HepG2 (cell line): Measurements from ENCODE around the gene FPGS. TPM values are rescaled to one million over a fixed set of nuclear protein-coding genes. Genes with fewer than 3 reads are reported as not detected.

Experiments used
- GATAD1 ChIP-seq: IDR thresholded peaks from 2 replicates; pipeline ENCODE4 v1.6.1; 2016; ENCODE audit warnings: missing genetic modification reagents, missing compliant biosample characterization
- HMGXB4 ChIP-seq, 2 experiments: sonication (generic) in 1 of 2; formaldehyde crosslinking in 1 of 2; IDR thresholded peaks; 2 replicates each; pipeline versions ENCODE4 v1.4.0 to v1.6.1; 2018 to 2020; ENCODE audit warnings: missing genetic modification reagents in 2 of 2, borderline replicate concordance in 1 of 2, low read depth in 1 of 2, mild to moderate bottlenecking in 1 of 2, missing biosample characterization in 1 of 2
- MED8 ChIP-seq: sonication (generic); formaldehyde crosslinking; IDR thresholded peaks from 2 replicates; pipeline ENCODE4 v1.8.1; 2023; ENCODE audit warnings: mild to moderate bottlenecking, missing genetic modification reagents; ENCODE audit not compliant: insufficient replicate concordance
- MTA1 ChIP-seq: sonication (generic); formaldehyde crosslinking; IDR thresholded peaks from 2 replicates; pipeline ENCODE4 v1.4.0; 2020; ENCODE audit warnings: missing genetic modification reagents, mild to moderate bottlenecking, borderline replicate concordance
- MXD3 ChIP-seq: IDR thresholded peaks from 2 replicates; pipeline ENCODE4 v1.6.1; 2016; ENCODE audit warnings: mild to moderate bottlenecking, missing biosample characterization, missing genetic modification reagents
- POLR2A ChIP-seq, 2 experiments: IDR thresholded peaks; 2 replicates each; pipeline ENCODE4 v1.6.1; 2011; ENCODE audit warnings: low read depth in 2 of 2, low read length in 2 of 2, mild to moderate bottlenecking in 1 of 2, moderate library complexity in 1 of 2; ENCODE audit not compliant: insufficient read depth in 1 of 2
- SAFB2 ChIP-seq: sonication (generic); formaldehyde crosslinking; IDR thresholded peaks from 2 replicates; pipeline ENCODE4 v1.5.1; 2020; ENCODE audit warnings: missing genetic modification reagents, low read depth, mild to moderate bottlenecking, borderline replicate concordance
- SP1 ChIP-seq, 2 experiments: fragments of 450-650 bp in 1 of 2; sonication (generic) in 1 of 2; formaldehyde crosslinking in 1 of 2; IDR thresholded peaks; 2 replicates each; pipeline versions ENCODE4 v1.4.0 to v1.6.1; 2016 to 2020; ENCODE audit warnings: missing genetic modification reagents in 1 of 2
- SP4 ChIP-seq: sonication (generic); formaldehyde crosslinking; IDR thresholded peaks from 2 replicates; pipeline ENCODE4 v1.8.1; 2023; ENCODE audit warnings: mild to moderate bottlenecking, missing genetic modification reagents
- THAP11 ChIP-seq: IDR thresholded peaks from 2 replicates; pipeline ENCODE4 v1.6.1; 2016; ENCODE audit warnings: missing biosample characterization, missing genetic modification reagents
- ZBTB10 ChIP-seq: sonication (generic); formaldehyde crosslinking; IDR thresholded peaks from 2 replicates; pipeline ENCODE4 v1.4.0; 2020; ENCODE audit warnings: missing genetic modification reagents, borderline replicate concordance
- ZBTB7B ChIP-seq: sonication (generic); formaldehyde crosslinking; IDR thresholded peaks from 2 replicates; pipeline ENCODE4 v1.4.0; 2020; ENCODE audit warnings: missing genetic modification reagents
- ZFX ChIP-seq: sonication (generic); formaldehyde crosslinking; IDR thresholded peaks from 2 replicates; pipeline ENCODE4 v1.4.0; 2020; ENCODE audit warnings: mild to moderate bottlenecking, low read depth, missing genetic modification reagents, moderate library complexity
- ZGPAT ChIP-seq: IDR thresholded peaks from 2 replicates; pipeline ENCODE4 v1.6.1; 2016; ENCODE audit warnings: mild to moderate bottlenecking
- ZNF710 ChIP-seq: sonication (generic); formaldehyde crosslinking; IDR thresholded peaks from 2 replicates; pipeline ENCODE4 v1.5.0; 2020; ENCODE audit warnings: mild to moderate bottlenecking, missing genetic modification reagents, borderline replicate concordance
- ZNF724P ChIP-seq: sonication (generic); formaldehyde crosslinking; IDR thresholded peaks from 2 replicates; pipeline ENCODE4 v1.8.0; 2022; ENCODE audit warnings: missing genetic modification reagents, borderline replicate concordance
- ZNF761 ChIP-seq: sonication (generic); formaldehyde crosslinking; conservative IDR thresholded peaks from 2 replicates; pipeline ENCODE4 v1.4.0; 2020; ENCODE audit warnings: mild to moderate bottlenecking, missing genetic modification reagents
- ZNF777 ChIP-seq: sonication (generic); formaldehyde crosslinking; IDR thresholded peaks from 2 replicates; pipeline ENCODE4 v1.4.0; 2020; ENCODE audit warnings: missing genetic modification reagents
- polyA plus RNA-seq, 8 experiments: library from polyadenylated mRNA; depleted of rRNA in 3 of 8; stranded (reverse) in 7 of 8; unstranded in 1 of 8; fragments of >200 nt; fragmentation: Illumina TruSeq in 4 of 8; extraction: Trizol in 4 of 8; gene quantifications; 2 replicates each; pipeline versions ENCODE4 v1.2.1 to v1.2.3, GENCODE V29; 2011 to 2016; ENCODE audit warnings: low read depth in 4 of 8, missing spikeins in 1 of 8, mixed read lengths in 1 of 8; ENCODE audit not compliant: insufficient read depth in 1 of 8
- total RNA-seq, 5 experiments: library from RNA; depleted of rRNA; stranded (reverse); fragments of >200 nt; fragmentation: Illumina TruSeq; extraction: Trizol; gene quantifications; 2 replicates each; pipeline ENCODE4 v1.2.3, GENCODE V29; 2016; ENCODE audit warnings: low read depth in 1 of 5

Gene FPGS
- total and polyA plus RNA-seq, 2 of the 13 experiments (the other 11 are each of a cell fraction or from before 2014, with no cell fraction given), result 35.6 to 36.8 TPM

GRCh38 chr9:127828262-127829031, 25.8 kb downstream of the FPGS start (continued):
- TF ChIP-seq ZNF761 (CRISPR knock-in tag), result 0 out of 2 replicates have a peak, but pooled peaks have one; percentile 33
- TF ChIP-seq SAFB2 (CRISPR knock-in tag), result peak; percentile 46; the same call in 1 of the 2 replicates
- peak; percentile 66; the same call in 1 of the 2 replicates for TF ChIP-seq ZBTB7B
- TF ChIP-seq THAP11, result peak; percentile 37; the same call in 1 of the 2 replicates
- TF ChIP-seq HMGXB4 (CRISPR knock-in tag; IDR thresholded peaks at IDR 0.05; ENCODE audit: borderline replicate concordance in 1 of 2, low read depth in 1 of 2), result peak; percentile 26 to 60; a peak in 2 of 4 replicates
- peak; percentile 69; the same call in 1 of the 2 replicates for TF ChIP-seq ZNF710 (CRISPR knock-in tag)
- TF ChIP-seq SP4 (CRISPR knock-in tag), result peak; percentile 84
- peak; percentile 54 to 76; a peak in 3 of 4 replicates for TF ChIP-seq POLR2A (IDR thresholded peaks at IDR 0.05; ENCODE audit: insufficient read depth in 1 of 2, low read depth in 2 of 2, low read length in 2 of 2)
- peak; percentile 18; the same call in 1 of the 2 replicates for TF ChIP-seq MTA1 (CRISPR knock-in tag)
- TF ChIP-seq MXD3 (CRISPR knock-in tag), result peak; percentile 41; the same call in 1 of the 2 replicates
- peak; percentile 77 for TF ChIP-seq ZFX (CRISPR knock-in tag)
- peak; percentile 64 for TF ChIP-seq ZGPAT (CRISPR knock-in tag)
- no peak for TF ChIP-seq SP1 (IDR thresholded peaks at IDR 0.05)
- TF ChIP-seq SP1 (CRISPR knock-in tag; IDR thresholded peaks at IDR 0.05), result peak; percentile 46; the same call in 1 of the 2 replicates
- TF ChIP-seq GATAD1, result 0 out of 2 replicates have a peak, but pooled peaks have one; percentile 16
- no peak for TF ChIP-seq MED8 (CRISPR knock-in tag)
- TF ChIP-seq ZNF777 (CRISPR knock-in tag), result peak; percentile 60; the same call in 1 of the 2 replicates
- TF ChIP-seq ZNF724P (CRISPR knock-in tag), result peak; percentile 79; the same call in 1 of the 2 replicates
- TF ChIP-seq ZBTB10 (CRISPR knock-in tag), result no peak
